SU-DHL-6 (cell line): ENCODE measurements around the gene DSCAML1.

Experiments
- H2AFZ ChIP-seq: fragments of 200-600 bp; sonication (generic); 2 replicates; pipeline ENCODE4 v1.6.1; 2014; ENCODE audit warnings: low read depth, mild to moderate bottlenecking, moderate library complexity, mixed read lengths, antibody characterized with exemption, low read length; ENCODE audit not compliant: severe bottlenecking
- H3F3A ChIP-seq: fragments of 200-600 bp; shearing (Covaris generic); 2 replicates; pipeline ENCODE4 v1.6.0; 2016; ENCODE audit warnings: antibody characterized with exemption, mild to moderate bottlenecking; ENCODE audit not compliant: insufficient read depth
- H3K27ac ChIP-seq: fragments of 200-600 bp; sonication (generic); 2 replicates; pipeline ENCODE4 v1.5.1; 2016; ENCODE audit warnings: low read depth, mild to moderate bottlenecking, low read length, moderate library complexity, mixed read lengths
- H3K27me3 ChIP-seq: fragments of 200-600 bp; sonication (generic), shearing (Covaris generic); 2 replicates; pipeline ENCODE4 v1.6.0; 2014; ENCODE audit warnings: mild to moderate bottlenecking, low read length
- H3K36me3 ChIP-seq: fragments of 200-600 bp; sonication (generic); 2 replicates; pipeline ENCODE4 v1.6.1; 2014; ENCODE audit warnings: mild to moderate bottlenecking, low read length, mixed read lengths
- H3K4me2 ChIP-seq: fragments of 300-600, 200-600 bp; shearing (Covaris generic), sonication (generic); 2 replicates; pipeline ENCODE4 v1.6.0; 2014; ENCODE audit warnings: low read length, low read depth, mild to moderate bottlenecking; ENCODE audit not compliant: poor library complexity, severe bottlenecking
- H3K4me3 ChIP-seq: fragments of 200-600 bp; sonication (generic); 2 replicates; pipeline ENCODE4 v1.5.1; 2014; ENCODE audit warnings: antibody characterized with exemption, low read length, mild to moderate bottlenecking, mixed read lengths; ENCODE audit not compliant: insufficient read depth, poor library complexity, severe bottlenecking
- H3K79me2 ChIP-seq: fragments of 200-600 bp; sonication (generic); 2 replicates; pipeline ENCODE4 v1.6.1; 2014; ENCODE audit warnings: mild to moderate bottlenecking, low read length, moderate library complexity; ENCODE audit not compliant: insufficient read depth
- H3K9ac ChIP-seq: fragments of 200-600 bp; sonication (generic); 2 replicates; pipeline ENCODE4 v1.7.0; 2014; ENCODE audit warnings: mild to moderate bottlenecking, low read length
- H3K9me2 ChIP-seq: fragments of 200-600 bp; sonication (generic); replicated peaks from 2 replicates; pipeline ENCODE4 v1.6.1; 2014; ENCODE audit warnings: low read length; ENCODE audit not compliant: insufficient read depth
- H3K9me3 ChIP-seq: fragments of 200-600 bp; sonication (generic); 2 replicates; pipeline ENCODE4 v1.6.1; 2014; ENCODE audit warnings: low read length, mixed read lengths; ENCODE audit not compliant: insufficient read depth
- H4K20me1 ChIP-seq: fragments of 200-600 bp; sonication (generic); 2 replicates; pipeline ENCODE4 v1.6.1; 2014; ENCODE audit warnings: low read depth, mild to moderate bottlenecking, antibody characterized with exemption, low read length, moderate library complexity, mixed read lengths
- EZH2phosphoT487 ChIP-seq: fragments of 200-600 bp; sonication (generic), shearing (Covaris generic); conservative IDR thresholded peaks from 2 replicates; pipeline ENCODE4 v1.6.1; 2018; ENCODE audit warnings: mild to moderate bottlenecking, antibody characterized with exemption, low read length, moderate library complexity, mixed read lengths
- TF ChIP-seq, protein P1 (sequence below): fragments of 200-600 bp; sonication (generic); IDR thresholded peaks from one replicate; pipeline ENCODE4 v1.5.1; 2017; ENCODE audit warnings: antibody characterized with exemption, mild to moderate bottlenecking, low read length, moderate library complexity; ENCODE audit not compliant: insufficient read depth, poor library complexity, severe bottlenecking

Gene DSCAML1

DNA sequence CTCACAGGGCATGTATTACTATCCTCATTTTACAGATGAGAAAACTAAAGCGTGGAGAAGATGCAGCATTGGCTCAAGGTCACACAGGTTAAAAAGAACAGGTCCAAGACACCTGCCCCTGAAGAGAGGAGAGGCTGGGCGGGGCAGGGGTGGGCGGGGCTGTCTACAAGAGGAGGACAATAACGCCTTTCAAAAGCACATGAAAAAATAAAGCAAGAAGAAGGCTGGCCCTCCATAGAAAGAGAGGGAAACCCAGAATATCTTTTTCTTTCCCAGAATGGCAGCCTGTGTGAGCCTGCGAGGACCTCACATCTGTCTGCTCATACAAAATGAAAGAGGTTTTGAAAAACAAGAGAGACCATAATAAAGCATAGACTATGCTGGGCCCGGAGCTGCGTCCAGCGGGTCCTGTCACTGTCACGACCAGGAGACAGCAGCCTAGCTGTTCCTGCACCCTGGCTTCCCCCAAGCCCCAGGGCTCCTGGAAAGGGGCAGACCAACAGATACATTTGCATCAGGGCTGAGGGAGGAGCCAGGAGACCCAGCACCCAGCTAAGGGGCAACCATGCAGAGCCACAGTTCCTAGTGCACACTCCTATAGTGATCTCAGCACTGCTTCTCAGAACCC lies 61.6 kb downstream of the DSCAML1 start:
- no peak overlapping the region for H3K9ac ChIP-seq
- H3K27ac ChIP-seq, result no peak overlapping the region
- no peak overlapping the region for H3K4me2 ChIP-seq
- no peak overlapping the region for H2AFZ ChIP-seq
- no peaks in the 10 kb centered on the region for H3F3A ChIP-seq
- H3K36me3 ChIP-seq, result no peaks in the 10 kb centered on the region
- no peak overlapping the region for H3K4me3 ChIP-seq
- TF ChIP-seq EZH2phosphoT487, result no peak
- TF ChIP-seq, protein P1, sequence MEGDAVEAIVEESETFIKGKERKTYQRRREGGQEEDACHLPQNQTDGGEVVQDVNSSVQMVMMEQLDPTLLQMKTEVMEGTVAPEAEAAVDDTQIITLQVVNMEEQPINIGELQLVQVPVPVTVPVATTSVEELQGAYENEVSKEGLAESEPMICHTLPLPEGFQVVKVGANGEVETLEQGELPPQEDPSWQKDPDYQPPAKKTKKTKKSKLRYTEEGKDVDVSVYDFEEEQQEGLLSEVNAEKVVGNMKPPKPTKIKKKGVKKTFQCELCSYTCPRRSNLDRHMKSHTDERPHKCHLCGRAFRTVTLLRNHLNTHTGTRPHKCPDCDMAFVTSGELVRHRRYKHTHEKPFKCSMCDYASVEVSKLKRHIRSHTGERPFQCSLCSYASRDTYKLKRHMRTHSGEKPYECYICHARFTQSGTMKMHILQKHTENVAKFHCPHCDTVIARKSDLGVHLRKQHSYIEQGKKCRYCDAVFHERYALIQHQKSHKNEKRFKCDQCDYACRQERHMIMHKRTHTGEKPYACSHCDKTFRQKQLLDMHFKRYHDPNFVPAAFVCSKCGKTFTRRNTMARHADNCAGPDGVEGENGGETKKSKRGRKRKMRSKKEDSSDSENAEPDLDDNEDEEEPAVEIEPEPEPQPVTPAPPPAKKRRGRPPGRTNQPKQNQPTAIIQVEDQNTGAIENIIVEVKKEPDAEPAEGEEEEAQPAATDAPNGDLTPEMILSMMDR, result no peak
- H3K9me3 ChIP-seq, result no peaks in the 10 kb centered on the region
- H3K79me2 ChIP-seq, result no peaks in the 10 kb centered on the region
- H4K20me1 ChIP-seq, result no peaks in the 10 kb centered on the region
- H3K27me3 ChIP-seq, result no peaks in the 10 kb centered on the region
- no peaks in the 10 kb centered on the region for H3K9me2 ChIP-seq

DNA sequence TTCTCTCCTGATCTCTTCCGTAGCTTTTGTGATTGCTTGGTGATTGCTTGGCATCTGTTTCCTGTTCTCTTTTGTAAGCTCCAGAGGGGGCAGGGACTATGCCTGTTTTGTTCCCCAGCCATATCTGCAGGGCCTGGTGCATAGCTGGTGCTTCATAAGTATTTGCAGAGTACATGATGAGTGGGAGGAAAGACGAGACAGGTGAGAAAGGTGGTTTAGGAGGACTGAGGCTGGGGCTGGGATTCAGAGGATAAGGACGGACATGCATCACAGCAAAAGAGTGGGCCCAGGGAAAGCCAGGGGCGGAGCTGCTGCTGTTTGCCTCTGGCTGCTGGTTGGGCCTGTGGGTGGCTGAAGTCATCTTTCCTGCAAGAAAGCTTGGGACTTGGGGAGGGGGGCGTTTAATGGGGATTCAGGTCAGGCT lies 62.4 kb downstream of the DSCAML1 start:
- H3K36me3 ChIP-seq, result no peaks in the 10 kb centered on the region
- no peaks in the 10 kb centered on the region for H3K9me3 ChIP-seq
- H3K9me2 ChIP-seq, result no peaks in the 10 kb centered on the region
- H3K79me2 ChIP-seq, result no peaks in the 10 kb centered on the region
- no peak overlapping the region for H3K9ac ChIP-seq
- H3K27me3 ChIP-seq, result no peaks in the 10 kb centered on the region
- no peak overlapping the region for H3K4me3 ChIP-seq
- no peak overlapping the region for H2AFZ ChIP-seq
- H3K4me2 ChIP-seq, result no peak overlapping the region
- no peaks in the 10 kb centered on the region for H3F3A ChIP-seq
- no peaks in the 10 kb centered on the region for H4K20me1 ChIP-seq
- no peak overlapping the region for H3K27ac ChIP-seq
- TF ChIP-seq EZH2phosphoT487, result no peak
- TF ChIP-seq, protein P1, result no peak

DNA sequence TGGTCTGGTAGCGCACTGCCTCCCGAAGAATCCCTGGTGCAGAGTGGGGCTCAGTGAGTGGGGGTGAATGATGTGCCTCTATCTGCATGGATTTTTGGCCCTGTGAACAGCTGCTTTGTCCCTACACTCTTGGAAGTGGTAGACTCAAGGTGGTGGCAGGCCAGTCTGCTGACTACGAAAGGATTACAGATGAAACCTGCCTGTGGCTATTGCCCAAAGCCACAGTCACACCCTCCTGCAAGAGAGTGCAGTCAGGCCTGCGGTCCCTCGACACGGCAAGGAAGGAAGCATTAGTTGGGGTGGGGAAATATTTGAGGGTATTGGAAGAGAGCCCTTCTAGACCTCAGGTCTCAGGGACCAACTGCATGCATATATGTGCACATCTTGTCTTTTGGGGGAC lies 63.7 kb downstream of the DSCAML1 start:
- no peak overlapping the region for H3K4me3 ChIP-seq
- H3K27ac ChIP-seq, result no peak overlapping the region
- H3K27me3 ChIP-seq, result no peaks in the 10 kb centered on the region; the same call in 1 of the 2 replicates
- no peaks in the 10 kb centered on the region for H3F3A ChIP-seq
- no peaks in the 10 kb centered on the region for H3K9me3 ChIP-seq
- H3K4me2 ChIP-seq, result no peak overlapping the region
- no peaks in the 10 kb centered on the region for H3K79me2 ChIP-seq
- no peaks in the 10 kb centered on the region for H4K20me1 ChIP-seq
- no peak for TF ChIP-seq EZH2phosphoT487
- TF ChIP-seq, protein P1, result no peak
- no peaks in the 10 kb centered on the region for H3K36me3 ChIP-seq
- H3K9ac ChIP-seq, result no peak overlapping the region
- no peaks in the 10 kb centered on the region for H3K9me2 ChIP-seq
- no peak overlapping the region for H2AFZ ChIP-seq
